GM18511 (cell line): ENCODE measurements around the gene SKI.
A peak's percentile ranks its signal among the peaks of the same experiment; 100 is the strongest.

Source experiments
- ATAC-seq: cut with Tn5 transposase; IDR thresholded peaks from one replicate; pipeline ENCODE4 v1.9.1; 2021; ENCODE audit warnings: mild to moderate bottlenecking, moderate library complexity; ENCODE audit not compliant: unreplicated experiment

Gene SKI

DNA sequence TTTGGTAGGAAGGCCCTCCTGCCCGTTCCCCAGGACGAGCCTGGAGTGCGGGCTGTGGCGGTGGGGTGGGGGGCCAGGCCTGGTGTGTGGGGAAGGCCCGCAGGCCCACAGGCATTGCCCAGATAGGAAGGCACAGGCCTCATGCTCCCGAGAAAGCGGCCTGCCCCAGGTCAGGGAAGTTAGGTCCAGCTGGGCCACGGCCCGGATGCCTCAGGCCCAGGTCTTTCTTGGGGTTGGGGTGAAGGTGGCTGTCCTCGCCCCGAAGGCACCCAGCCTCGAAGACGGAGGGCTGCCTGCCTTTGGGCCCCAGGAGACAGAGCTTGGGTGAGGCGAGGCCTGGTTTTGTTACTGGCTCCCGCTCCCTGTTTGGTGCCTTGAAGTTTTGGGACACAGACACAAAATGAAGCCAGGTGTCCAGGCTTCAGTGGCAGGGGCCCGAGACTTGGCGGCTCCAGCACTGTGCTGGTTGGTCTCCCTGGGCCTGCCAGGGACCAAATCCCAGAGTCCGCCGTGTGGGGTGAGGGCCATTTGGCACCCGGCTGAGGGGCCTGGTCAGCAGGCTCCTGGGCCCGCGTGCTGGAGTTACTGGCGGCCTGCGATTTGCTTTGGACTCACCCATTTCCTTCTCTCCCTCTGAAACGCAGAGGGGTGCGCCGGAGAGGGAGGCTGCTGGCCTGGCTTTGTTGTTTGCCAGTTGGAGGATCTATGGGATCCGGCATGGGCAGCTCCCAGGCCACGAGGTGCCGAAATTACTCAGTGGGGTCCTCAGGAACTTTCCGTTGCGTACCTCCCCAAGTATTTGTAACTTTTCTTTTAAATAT, 2.0 kb downstream of the SKI start:
- ATAC-seq = no peak

DNA sequence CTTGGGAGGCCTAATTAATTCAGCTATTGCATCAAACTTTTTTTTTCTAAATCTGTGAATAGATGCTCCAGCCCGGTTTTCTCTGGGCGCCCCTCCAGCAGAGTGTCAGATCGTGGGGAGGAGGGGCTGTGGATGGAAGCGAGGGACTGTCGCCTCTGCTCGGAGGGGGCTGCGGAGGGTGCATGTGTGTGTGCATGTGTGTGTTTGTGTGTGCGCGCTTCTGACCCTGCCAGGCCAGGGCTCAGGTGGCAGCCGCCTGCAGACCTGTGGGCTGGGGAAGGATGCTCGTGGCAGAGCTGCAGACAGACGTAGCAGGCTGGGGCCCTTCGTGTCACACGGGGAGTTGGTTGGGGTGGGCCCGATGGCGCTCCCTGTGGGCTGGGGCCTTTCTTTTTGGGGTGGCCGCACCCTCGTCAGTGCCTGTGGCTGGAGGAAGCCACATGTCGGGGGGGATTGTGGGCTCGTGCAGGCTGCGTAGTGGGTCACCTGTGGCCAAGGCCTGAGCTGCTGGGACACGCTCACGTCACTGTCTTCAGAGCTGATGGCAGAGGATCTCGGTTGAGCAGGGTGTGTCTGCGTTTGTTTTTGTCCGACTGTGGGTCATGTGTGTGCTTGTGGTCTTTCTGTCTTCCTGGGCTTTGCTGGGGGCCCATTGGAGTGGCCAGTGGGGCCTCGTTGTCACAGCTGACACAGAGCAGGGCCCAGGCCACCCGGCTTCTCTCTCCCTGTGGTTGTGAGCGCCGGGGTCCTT, 2.8 kb downstream of the SKI start:
- no peak for ATAC-seq

DNA sequence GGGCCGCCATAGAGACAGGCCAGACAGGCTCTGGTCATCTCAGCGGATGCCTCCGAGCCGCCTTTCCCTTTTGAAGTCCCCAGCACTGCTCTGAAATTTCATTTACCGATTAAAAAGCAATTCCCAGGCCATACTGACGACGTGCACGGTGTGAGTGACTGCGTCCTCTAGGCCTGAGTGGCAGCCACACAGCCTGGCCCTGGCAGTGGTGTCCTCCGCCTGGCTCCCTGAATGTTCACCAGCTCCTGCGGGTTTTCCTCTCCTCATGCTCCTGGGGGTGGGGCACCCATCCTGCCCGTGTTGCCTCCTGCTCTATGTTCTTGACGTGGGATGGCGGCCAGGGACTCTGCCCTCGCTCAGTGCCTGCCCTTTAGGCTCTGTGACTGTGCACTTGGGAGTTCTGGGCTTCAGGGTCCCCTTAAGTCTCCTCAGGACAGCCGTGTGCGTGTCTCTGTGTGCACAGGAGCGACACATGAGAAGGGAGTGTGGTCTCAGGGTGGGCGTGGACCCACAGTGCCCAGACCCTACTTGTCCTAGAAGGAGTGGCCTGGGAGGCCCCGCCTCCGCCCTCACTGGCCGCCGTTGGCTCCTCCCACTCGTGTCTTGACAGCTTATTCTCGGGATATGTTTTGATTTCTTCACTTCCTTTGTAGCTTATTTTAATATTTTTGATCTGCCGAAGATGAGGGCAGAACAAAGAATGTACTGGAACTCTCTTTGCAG, 3.6 kb downstream of the SKI start:
- no peak for ATAC-seq

DNA sequence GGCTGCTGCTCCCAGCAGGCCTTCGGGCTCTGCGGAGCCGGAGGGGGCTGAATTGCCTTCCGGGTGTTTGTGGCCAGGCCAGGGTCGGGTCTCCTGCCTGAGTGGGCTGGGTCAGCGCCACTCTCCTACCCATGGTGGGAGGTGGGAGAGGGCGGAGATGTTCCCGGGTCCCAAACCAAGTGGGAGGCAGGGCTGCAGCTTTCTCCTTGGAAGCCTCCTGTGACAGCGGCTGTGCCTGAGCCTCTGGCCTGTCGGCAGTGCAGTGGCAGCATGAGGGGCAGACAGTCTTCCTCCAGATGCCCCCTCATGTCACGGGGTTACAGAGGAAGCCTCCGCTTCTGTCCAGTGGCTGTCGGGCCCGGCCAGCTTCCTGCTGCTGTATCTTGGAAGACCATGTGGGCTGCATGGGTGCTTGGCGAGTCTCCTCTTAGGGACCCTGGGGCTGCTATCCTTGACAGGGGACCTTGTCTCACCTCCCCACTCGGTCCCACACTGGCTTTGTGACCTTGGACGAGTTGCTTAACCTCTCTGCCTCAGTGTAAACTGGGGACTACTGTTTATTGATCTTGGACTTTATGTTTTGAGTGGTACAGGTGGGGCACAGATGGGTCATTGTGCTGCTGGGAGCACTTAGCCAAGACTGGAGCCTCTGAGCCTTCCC, 4.3 kb downstream of the SKI start:
- no peak for ATAC-seq

DNA sequence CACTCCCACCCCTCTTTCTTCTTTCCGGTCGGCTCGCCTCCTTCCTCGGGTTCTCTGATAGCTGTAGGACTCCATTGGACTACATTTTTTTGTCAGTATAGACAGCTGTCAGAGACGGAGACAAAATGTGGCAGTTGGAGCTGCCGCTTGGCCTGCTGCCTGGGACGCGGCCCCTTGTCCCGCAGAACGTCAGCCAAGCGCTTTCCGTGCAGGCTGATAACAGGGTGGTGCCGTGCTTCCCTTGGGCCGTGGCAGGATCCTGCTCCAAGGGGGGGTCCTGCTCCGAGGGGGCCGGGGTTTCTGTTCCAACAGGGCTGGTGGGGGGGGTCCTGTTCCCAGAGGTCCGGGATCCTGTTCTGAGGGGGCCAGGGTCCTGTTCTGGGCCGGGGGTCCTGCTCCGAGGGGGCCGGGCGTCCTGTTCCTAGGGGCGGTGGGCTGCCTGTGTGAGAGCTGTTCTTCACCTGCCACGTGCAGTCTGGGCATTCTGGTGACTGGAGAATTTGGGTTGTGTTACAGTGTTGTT, 4.9 kb downstream of the SKI start:
- ATAC-seq = no peak

DNA sequence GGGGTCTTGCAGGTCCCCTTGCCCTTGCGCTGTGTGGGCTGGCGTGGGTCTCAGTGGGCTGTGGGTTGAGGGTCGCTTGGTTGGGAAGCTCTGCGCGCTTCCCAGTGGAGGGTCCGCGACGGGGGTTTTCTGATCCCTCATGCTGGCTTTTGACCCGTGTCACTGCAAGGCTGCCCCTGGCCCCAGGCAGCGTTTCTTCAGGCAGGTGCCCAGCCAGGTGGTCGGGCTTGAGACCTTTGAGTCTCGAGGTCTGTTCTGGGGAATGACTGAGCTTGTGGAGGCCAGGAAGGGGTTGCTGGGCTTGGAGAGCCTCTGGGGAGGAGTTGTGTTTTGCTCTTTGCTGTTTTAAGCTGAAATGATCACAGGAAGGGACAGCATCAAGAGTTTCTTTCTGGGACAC, 5.3 kb downstream of the SKI start:
- ATAC-seq = no peak

DNA sequence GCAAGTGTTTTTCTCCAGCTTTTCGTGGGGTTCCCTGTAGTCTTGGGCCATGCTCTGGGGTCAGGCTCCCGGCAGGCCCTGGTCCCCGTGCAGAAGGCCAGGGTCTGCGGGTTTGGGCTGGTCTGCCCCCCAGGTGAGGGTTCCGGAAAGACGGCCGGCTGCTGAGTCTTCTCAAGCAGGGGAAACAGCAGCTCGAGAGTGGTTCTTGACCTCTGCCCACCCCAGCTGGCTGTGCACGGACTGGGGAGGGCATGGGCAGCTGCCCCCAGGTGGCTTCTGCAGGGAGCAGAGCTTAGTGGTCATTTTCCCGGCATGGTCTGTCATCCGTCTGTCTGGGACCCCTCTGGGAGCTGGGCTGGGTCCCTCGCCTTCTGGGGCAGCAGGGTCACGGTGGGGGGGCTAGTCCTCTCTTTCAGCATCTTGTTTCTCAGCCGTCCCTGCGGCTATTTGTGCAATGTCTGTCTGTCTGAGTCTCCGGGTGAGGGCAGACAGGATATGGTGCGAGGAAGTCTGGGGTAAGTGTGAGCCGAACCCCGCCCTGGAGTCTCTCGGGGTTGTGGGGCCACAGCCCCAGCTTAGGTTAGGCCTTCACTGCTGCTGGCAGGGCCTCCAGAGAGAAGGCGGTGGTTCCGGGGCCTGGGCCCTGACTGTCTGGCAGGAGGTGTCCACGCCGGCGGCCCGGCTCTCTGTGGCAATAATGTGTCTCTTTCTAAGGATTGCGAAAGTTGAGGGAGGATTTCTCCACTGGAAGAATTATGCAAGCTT, 6.1 kb downstream of the SKI start:
- ATAC-seq = peak; percentile 68

DNA sequence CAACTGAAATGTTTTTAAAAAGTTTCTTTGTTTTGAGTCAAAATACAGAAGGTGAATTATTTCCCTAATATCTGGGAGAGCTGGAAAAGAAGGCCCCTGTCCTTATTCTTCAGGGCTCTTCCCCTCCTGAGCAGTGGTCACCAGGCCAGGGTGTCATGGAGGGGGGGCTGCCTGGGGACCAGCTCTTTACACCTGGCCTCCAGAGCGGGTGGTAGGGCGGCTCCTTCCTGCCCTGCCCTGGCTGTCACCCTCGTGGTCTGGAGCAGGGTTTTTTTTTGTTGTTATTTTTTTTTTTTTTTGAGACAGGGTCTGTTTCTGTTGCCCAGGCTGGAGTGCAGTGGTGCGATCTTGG, 6.6 kb downstream of the SKI start:
- ATAC-seq = no peak

DNA sequence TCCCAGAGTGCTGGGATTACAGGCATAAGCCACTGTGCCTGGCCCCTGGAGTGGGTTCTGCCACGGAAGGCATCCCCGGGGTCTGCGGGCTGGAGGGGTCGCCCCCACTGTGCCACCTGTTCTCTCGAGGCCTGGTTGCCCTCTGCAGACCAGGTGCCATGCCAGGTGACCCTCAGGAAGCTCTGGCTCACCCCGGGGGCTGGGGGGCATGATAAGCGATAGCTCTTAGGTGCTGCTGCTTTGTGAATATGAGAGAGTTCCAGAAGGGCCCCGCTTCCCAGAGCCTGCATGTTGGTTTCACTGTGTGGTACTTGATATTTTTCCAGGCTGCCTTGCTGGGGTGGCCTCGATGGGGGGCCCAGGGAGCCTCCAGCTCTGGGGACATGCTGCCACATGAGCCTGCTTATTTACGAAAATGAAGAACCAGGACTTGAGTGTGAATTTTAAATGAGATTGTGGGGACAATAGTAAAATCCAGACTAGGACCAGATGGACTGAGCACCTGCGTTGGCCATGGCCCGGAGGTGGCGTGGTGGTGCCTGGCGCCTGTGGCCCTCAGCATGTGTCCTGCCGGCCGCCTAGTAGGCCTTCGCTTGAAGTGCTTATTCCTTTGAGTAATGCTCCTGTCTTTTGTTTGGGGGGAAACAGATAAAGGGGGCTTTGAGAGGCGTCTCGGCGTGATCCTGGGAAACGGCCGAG, 7.3 kb downstream of the SKI start:
- no peak for ATAC-seq

DNA sequence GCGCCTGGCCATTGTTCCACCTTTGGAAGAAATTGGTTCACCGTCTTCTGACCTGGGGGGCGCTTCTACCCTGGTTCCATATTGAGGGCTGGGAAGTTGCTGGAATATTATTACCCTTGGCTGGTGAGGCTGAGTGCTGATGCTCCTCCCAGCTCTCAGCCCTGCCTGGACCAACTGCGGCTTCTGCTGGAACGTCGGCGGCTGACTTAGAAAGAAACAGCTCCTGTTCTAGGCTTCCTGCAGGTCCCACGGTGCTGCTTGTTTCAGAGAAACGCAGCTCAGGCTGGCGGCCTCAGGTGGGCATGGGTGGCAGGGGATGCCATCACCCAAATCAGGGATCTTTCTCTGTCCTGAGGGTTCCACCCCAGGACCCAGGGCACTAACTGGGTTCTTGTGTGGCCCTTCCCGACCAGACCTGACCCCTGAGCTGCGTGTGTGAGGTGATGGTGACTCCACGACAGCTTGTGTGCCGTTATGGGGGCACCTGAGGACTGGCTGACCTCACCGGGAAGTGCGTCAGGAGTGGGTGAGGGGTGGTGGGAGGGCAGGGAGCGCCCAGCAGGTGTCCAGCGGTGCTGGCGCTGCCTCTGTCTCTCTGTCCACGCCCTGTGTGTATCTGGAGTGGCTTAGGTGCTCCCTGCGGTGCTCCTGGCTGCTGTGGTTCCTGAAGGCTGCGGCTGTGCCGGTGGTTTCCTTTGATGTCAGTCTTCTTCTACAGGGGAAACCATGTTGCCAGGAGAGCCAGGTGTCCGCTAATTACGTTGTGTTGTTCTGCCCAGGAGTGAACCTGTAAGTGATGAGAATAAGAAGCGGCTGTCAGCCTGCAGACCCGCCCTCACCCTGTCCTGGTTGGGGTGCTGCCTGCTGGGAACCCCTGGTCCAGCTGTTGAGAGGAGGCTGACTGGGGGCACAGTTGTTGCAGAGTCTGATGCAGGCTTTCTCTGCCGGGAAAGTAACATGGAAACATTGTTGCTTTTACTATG, 8.9 kb downstream of the SKI start:
- ATAC-seq = no peak

DNA sequence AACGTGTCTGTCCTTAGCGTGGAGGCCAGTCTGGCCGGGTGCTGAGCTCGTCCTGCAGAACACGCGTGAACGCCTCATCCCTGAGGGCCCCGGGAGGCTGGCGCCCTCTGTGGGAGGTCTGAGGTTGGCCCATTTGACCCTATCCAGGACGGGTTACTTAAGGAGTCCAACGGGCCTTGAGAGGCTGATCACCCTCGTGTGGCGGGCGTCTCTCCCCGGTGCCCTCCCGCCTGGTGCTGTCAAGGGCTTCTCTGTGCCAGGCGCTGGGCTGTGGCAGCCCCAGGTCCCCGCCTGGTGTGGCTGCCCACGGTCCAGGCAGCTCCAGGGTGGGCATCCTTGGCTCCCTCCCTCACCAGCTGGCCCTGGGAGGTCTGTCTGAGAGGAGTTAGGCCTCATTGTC, 9.7 kb downstream of the SKI start:
- ATAC-seq = no peak

DNA sequence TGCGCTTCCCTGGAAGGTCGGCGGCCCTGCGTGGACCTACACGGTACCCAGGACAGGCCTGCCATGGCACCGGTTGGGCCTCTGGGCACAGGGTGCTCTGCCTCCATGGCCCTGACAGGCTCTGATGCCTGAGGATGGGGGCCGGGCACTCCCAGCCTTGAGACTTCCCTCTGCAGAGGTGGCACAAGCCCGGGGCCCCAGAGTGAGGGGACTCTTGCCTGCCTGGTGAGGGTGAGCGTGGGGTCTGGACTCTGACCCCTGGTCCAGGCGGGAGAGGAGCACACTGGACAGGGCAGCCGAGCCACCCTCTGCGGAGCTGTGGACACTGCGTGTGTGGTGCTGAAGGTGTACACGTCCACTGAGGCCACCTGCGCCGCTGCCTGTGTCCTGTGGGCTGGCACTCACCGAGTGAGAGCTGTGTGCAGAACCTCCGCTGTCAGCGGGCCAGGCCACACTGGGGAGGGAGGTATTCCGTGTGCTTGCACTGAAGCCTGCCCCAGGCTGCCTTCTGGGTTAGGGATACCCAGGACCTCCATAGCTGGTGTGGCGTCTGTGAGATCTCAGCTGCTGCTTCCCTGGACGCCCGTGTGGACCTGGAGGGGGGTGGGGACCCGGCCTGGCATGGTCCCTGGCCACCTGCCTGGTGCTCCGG, 10.4 kb downstream of the SKI start:
- no peak for ATAC-seq

DNA sequence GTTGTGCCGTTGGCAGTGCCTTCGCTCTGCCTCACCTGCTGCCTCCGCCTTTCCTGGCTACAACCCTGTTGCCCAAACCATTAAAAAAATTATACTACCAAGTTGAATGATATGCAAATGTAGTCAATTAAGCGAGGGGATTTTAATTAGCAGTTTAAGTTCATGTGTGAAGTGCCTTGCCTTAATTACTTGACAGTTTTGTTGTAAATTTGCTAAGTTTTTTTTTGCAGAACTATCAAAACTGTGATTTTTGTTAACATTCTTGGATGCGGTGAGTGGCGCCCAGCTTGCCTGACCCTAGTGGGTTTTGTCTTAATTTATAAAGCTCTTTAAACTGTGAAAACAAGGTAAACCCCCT, 10.9 kb downstream of the SKI start:
- ATAC-seq = no peak

DNA sequence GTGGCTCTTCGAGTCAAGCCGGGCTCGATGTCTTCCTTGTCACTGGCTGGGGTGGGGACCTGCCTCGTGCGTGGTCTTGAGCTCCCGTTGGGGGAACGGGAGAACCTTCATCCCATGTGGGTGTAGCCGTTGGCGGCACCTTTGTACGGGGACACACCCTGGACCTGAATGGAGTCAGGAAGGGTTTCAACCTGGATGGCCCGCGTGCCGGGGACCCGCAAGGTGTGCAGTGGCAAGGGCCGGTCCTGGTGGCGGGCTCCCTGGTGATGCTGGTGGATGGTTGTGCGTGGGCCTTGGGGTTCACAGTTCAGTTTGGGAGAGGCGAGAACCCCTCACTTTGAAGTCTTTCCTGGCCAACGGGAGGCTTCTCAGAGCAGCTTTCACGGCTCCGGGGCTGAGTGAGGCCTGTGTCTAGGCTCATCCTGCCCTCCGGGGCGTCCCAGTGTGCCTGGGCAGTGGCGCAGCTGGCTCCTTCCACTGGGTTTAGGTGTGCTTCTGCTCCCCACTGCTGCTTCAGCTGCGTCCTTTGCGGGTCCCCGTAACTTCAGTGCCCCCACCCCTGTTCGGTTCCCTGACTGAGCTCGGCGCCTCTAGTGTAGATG, 11.4 kb downstream of the SKI start:
- no peak for ATAC-seq

DNA sequence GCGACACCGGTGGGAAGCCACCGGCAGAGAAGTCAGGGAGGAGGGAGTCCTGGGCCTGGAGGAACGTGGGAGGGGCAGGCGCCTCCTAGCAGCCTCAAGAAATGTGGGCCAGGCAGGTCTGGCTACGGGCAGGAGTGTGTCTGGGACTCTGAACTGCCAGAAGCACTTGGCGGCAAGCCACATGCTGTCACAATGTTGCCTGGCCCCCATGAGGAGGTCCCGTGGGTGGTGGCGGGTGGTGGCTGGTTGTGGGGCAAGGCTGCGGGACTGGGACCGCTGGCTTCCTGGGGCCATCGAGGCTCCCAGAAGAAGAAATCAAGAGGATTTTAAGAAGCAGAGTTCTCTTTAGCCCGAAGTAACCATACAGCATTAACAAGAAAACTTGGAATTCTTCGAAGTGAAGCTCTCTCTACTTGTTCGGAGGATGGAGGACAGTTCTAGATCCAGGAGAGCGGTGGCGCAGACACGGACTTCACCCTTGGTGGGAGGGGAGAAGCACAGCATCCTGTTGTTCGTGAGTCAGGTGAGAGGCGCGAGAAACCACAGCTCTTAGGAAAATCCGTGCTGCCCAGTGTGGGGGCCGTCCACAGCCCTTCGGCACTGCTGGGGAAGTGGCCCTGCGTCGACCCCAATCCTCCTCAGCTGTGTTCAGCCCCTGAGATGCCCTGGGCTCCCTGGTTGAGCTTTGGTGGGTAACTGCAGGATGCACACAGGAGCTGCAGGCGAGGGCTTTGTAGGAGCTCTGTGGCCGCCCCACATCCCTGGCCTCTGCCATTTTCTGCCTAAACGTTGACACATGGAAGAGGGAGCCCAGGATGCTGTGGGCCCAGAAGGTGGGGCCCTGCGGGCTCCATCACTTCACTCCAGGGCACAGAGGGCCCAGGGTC, 12.4 kb downstream of the SKI start:
- ATAC-seq = no peak

DNA sequence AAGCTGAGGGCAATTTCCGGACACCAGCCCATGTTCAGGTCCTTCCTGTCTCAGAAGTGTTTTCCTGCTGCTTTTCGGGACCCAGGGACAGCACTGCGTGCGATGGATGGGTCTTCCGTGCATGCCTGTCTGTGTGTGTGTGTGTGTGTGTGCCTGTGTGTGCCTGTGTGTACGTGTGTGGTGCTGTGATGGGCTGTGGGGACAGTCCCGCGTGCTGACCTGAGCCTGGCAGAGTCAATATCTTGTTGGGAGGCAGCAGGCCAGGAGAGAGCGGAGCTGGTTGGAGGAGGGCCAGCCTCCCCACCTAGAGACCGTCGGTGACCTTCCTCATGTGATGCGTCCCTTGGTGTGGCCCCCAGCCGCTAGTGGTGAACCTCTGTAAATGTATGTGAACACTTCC, 13.7 kb downstream of the SKI start:
- no peak for ATAC-seq
